ENCODE measurements around the gene WWOX. TPM values are rescaled to one million over a fixed set of nuclear protein-coding genes. Genes with fewer than 3 reads are reported as not detected.

Gene WWOX
- total RNA-seq, 1 donor from 2014 or later, result 15.8 TPM

- DNase-seq (ENCODE audit: low spot score), result no peak
Observed at GRCh38 chr16:79171931-79172705, 1072.7 kb downstream of the WWOX start.

- no peak for DNase-seq (ENCODE audit: low spot score)
Observed at GRCh38 chr16:79172976-79173500, 1073.6 kb downstream of the WWOX start.

GRCh38 chr16:79173919-79174318, 1074.5 kb downstream of the WWOX start:
- no peak for DNase-seq (ENCODE audit: low spot score)

DNA sequence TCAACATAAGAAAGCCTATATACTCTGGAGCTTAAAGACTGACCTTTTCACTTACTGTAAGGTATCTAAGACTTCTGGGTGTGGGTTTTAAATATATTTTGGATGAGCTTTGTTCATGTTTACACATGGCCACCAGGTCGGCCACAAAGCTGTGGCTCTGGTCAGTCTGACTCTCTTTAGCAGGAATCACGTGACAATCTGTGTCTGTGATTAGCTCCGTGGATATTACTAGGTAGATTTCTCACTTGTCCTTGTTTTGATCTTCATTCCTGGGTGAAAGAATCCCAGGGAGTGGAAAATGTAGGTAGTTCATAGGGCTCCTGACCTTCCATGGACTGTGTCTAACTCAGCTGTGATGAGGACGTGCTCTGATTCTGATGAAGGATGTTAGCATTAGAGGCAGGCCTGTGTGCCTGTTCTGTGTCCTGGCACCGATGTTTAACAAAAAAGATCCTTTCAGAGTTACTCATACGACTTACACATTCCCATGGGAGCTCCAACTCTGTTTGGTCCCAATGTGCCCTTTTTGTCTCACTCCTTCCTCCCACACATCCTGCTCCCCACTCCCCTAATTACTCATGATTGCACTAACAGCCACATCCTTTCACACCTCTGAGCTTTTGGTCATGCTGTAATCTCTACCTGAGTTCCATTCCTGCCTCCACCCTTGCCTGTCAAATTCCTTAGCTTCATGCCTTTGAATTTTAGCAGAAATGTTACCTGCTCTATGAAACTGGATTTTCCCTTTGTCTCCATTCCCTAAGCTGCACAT, 1076.0 kb downstream of the WWOX start:
- DNase-seq (ENCODE audit: low spot score), result no peak

- DNase-seq (ENCODE audit: low spot score), result no peak
Observed at GRCh38 chr16:79177018-79177417, 1077.6 kb downstream of the WWOX start.

DNA sequence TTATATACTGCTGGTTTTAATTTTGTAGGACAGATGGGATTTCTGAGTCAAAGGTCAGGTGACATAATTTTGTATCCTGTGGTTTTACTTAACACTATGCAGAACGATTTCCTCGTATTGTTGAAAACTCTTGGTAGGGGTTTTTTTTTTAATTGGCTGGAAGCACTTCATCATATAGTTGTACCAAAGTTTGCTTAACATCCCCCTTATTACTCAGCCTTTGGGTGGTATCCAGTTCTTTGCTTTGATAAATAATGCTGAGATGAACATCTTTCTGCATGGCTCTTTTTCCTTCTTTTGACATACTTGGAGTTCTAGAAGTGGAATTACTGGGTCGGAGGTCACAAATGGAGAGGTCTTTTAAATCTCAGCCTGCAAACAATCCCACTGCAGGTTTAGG, 1082.0 kb downstream of the WWOX start:
- no peak for DNase-seq (ENCODE audit: low spot score)

DNA sequence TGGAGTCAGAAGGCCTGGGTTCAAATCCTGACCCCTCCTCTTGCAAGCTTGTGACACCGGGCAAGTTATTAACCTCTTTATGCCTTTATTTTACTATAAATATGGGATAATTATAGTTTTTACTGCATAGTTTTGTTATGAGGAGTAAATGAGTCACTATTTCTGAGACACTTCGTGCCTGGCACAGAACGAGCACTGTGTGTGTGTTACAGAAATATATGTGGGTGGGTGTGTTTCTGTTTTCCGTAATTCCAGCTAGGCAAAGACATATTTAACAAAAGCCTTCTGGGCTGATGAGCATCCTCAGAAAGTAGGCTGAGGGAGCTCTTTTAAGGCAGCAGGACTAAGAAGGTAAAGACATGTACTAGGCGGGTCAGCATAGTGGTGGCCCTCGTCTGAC, 1083.2 kb downstream of the WWOX start:
- DNase-seq (ENCODE audit: low spot score), result no peak

DNA sequence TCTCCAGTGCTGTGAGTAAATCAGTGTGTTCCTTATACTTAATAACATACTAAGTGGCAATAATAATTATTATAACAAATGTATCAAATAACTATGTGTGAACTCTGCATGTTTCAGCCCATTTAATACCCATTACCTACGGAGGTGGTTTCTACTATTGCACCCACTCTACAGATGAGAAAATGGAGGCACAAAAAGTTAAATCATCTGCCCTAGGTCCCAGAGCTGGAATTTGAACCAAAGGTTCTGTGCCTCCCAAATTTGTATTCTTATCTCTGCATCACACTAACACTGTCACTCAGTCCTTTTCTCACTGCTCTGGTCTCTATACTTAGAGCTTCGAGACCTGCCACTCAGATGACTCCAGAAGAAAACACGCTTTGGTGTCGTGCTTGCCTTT, 1084.1 kb downstream of the WWOX start:
- no peak for DNase-seq (ENCODE audit: low spot score)

- DNase-seq (ENCODE audit: low spot score), result no peak
Observed at GRCh38 chr16:79184464-79185030, 1085.1 kb downstream of the WWOX start.

GRCh38 chr16:79185711-79186110, 1086.3 kb downstream of the WWOX start:
- no peak for DNase-seq (ENCODE audit: low spot score)

GRCh38 chr16:79186196-79186595, 1086.7 kb downstream of the WWOX start:
- DNase-seq (ENCODE audit: low spot score), result no peak

DNA sequence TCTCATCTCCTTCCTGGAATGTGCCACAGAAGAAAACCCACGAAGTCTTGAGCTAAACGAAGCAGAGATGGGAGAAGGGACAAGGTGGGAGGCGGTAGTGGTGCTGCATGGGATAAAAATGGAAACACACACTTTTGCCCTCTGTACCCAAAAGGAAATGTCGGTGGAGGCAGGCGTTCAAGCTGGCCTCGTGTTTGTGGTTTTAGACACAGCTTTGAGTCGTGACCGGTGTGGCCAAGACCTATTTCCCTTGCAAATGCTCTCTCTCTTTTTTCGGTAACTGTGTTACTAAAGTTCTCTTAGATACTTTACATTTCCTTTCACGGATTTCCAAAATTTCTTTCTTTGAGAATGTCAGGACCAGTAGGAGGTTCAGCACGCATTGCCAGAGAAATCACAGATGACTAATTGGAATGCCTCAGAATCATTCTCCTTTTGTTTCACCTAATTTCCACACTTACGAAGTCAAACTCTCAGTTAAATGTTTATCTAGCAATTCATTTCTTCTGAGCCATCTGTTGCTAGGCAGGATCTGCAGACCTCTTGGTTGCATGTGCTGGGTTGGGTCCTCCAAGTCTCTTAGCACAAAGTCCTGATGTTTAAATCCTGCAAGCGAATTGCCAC, 1088.8 kb downstream of the WWOX start:
- DNase-seq (ENCODE audit: low spot score), result no peak

DNA sequence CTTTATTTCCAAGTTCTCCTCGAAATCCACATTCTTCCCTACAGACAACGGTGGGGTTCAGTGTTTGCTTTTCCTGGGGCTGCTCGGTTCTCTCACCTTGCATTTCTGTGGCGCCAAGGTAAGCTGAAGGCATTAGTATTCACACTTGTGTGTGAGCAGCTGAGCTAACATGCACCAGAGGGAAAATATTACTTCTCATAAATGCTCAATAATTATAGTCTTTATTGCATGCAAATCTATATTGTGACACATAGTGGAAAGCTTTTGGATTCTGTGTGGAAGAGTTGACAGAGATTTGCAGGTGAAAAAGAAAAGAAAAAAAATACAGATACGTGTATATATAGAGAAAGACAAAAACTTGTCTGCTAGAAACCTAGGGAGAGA, 1089.3 kb downstream of the WWOX start:
- DNase-seq (ENCODE audit: low spot score), result no peak

DNA sequence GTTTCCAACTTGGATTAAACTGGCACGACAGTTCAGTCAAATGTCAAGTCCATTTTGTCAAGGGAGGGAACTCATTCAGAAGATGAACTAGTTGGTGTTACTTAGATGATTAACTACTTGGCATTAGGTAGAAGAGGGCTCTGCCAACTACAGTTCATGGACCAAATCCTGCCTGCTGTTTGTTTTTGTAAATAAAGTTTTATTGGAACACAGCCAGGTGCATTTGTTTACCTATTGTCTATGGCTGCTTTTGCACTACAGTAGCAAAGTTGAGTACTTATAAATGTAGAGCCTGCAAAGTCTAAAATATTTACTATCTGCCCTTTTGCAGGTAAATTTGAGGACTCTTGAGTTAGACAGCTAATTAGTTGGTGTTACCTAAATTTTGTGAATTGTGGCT, 1091.1 kb downstream of the WWOX start:
- DNase-seq (ENCODE audit: low spot score), result no peak

GRCh38 chr16:79191933-79192332, 1092.5 kb downstream of the WWOX start:
- DNase-seq (ENCODE audit: low spot score), result no peak

GRCh38 chr16:79192904-79193303, 1093.5 kb downstream of the WWOX start:
- no peak for DNase-seq (ENCODE audit: low spot score)

- DNase-seq (ENCODE audit: low spot score), result no peak
Observed at GRCh38 chr16:79194291-79194690, 1094.8 kb downstream of the WWOX start.

DNA sequence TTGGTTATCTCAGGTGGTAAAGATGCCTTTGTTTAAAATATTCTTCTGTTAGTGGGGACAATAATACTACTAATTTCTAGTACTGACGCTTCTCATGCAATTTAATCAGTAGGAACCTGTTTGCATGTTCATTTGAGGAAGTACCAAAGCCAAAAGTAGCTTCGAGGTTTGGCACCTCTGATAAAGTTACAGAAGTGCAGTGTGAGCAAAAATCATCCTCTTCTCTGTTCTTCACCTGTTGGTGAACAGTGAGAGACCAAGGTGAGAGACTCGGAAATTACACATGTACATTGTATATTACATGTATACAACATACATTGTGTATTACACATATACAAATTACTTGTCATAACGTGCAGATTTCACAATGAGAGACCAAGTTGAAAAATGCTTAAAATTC, 1096.5 kb downstream of the WWOX start:
- no peak for DNase-seq (ENCODE audit: low spot score)

GRCh38 chr16:79201436-79201835, 1102.0 kb downstream of the WWOX start:
- no peak for DNase-seq (ENCODE audit: low spot score)

- DNase-seq (ENCODE audit: low spot score), result no peak
Observed at GRCh38 chr16:79202977-79203376, 1103.5 kb downstream of the WWOX start.

- no peak for DNase-seq (ENCODE audit: low spot score)
Observed at GRCh38 chr16:79204486-79204885, 1105.0 kb downstream of the WWOX start.

- no peak for DNase-seq (ENCODE audit: low spot score)
Observed at GRCh38 chr16:79206889-79207288, 1107.4 kb downstream of the WWOX start.

Data from mesenteric fat pad (tissue), 1 donor.